Measurements from ENCODE around the gene RNF148. TPM values are rescaled to one million over a fixed set of nuclear protein-coding genes. Genes with fewer than 3 reads are reported as not detected.

The RNF148 gene
- total RNA-seq, 1 experiment from 2014 or later = not detected

GRCh38 chr7:122709930-122710646 is 7.4 kb upstream of the RNF148 start:
- CTCF ChIA-PET = no interaction called here
- POLR2A ChIA-PET = no interaction called here
- Mint-ChIP-seq H3K27ac (ENCODE audit: unreplicated experiment) (no peak overlapping the region), H3K27me3 (ENCODE audit: insufficient read depth, unreplicated experiment) (no peaks in the 10 kb centered on the region), H3K36me3 (ENCODE audit: insufficient read depth, unreplicated experiment) (no peaks in the 10 kb centered on the region), H3K9me3 (ENCODE audit: unreplicated experiment) (no peaks in the 10 kb centered on the region), H3K4me1 (ENCODE audit: low read depth, unreplicated experiment) (no peaks in the 10 kb centered on the region), H3K4me3 (ENCODE audit: unreplicated experiment) (no peak overlapping the region)
- DNase-seq = no peak
- H3K4me3 ChIP-seq (ENCODE audit: low read depth, low read length) = no peak overlapping the region
- H3K9me3 ChIP-seq = no peaks in the 10 kb centered on the region
- TF ChIP-seq CTCF (IDR thresholded peaks at IDR 0.05; ENCODE audit: insufficient read depth in 1 of 2, low read depth in 1 of 2, low read length in 1 of 2, severe bottlenecking in 1 of 2, unreplicated experiment in 1 of 2) = no peak
- H3K4me1 ChIP-seq = no peaks in the 10 kb centered on the region
- no TSS peak for BruUV-seq (replicated peaks)
- no peaks in the 10 kb centered on the region for H3K27me3 ChIP-seq (replicated peaks; ENCODE audit: control insufficient read depth, insufficient read depth, low read length)
- intact Hi-C loops (cut with micrococcal nuclease; ENCODE audit: unreplicated experiment) = no loop called here
- H3K36me3 ChIP-seq (ENCODE audit: control insufficient read depth, insufficient read depth, low read length) = no peaks in the 10 kb centered on the region

- intact Hi-C loops (cut with micrococcal nuclease; ENCODE audit: unreplicated experiment) = loop anchor here (2.0 kb wide), 1 partner anchor 60 kb away; no protein-coding TSS in a partner anchor
- Histone ChIP-seq H3K9me3 (no peaks in the 10 kb centered on the region), H3K27me3 (replicated peaks; ENCODE audit: control insufficient read depth, insufficient read depth, low read length) (no peaks in the 10 kb centered on the region), H3K4me3 (ENCODE audit: low read depth, low read length) (no peak overlapping the region), H3K4me1 (no peaks in the 10 kb centered on the region), H3K36me3 (ENCODE audit: control insufficient read depth, insufficient read depth, low read length) (no peaks in the 10 kb centered on the region)
- Mint-ChIP-seq H3K36me3 (ENCODE audit: insufficient read depth, unreplicated experiment) (no peaks in the 10 kb centered on the region), H3K4me1 (ENCODE audit: low read depth, unreplicated experiment) (no peaks in the 10 kb centered on the region), H3K27ac (ENCODE audit: unreplicated experiment) (no peak overlapping the region), H3K4me3 (ENCODE audit: unreplicated experiment) (no peak overlapping the region), H3K27me3 (ENCODE audit: insufficient read depth, unreplicated experiment) (no peaks in the 10 kb centered on the region), H3K9me3 (ENCODE audit: unreplicated experiment) (no peaks in the 10 kb centered on the region)
- ChIA-PET POLR2A (no interaction called here), CTCF (no interaction called here)
- BruUV-seq (replicated peaks) = no TSS peak
- no peak for TF ChIP-seq CTCF (IDR thresholded peaks at IDR 0.05; ENCODE audit: insufficient read depth in 1 of 2, low read depth in 1 of 2, low read length in 1 of 2, severe bottlenecking in 1 of 2, unreplicated experiment in 1 of 2)
- no peak for DNase-seq
Measured at GRCh38 chr7:122706836-122707235, 4.1 kb upstream of the RNF148 start.

GRCh38 chr7:122699017-122699416 is 3.7 kb downstream of the RNF148 start, which contains the start of gene RNF133:
RNF133 (minus strand) TSS chr7:122699117; CDS start chr7:122698918, 199 bp downstream.
- Mint-ChIP-seq H3K9me3 (ENCODE audit: unreplicated experiment) (peaks cover under 1% of the 10 kb centered on the region), H3K27me3 (ENCODE audit: insufficient read depth, unreplicated experiment) (peaks cover 3% of the 10 kb centered on the region), H3K27ac (ENCODE audit: unreplicated experiment) (no peak within 1 kb of the TSS), H3K36me3 (ENCODE audit: insufficient read depth, unreplicated experiment) (no peaks in the 10 kb centered on the region), H3K4me3 (ENCODE audit: unreplicated experiment) (no peak within 1 kb of the TSS), H3K4me1 (ENCODE audit: low read depth, unreplicated experiment) (no peaks in the 10 kb centered on the region)
- H3K4me3 ChIP-seq (ENCODE audit: low read depth, low read length) = no peak within 1 kb of the TSS
- no peaks in the 10 kb centered on the region for H3K27me3 ChIP-seq (replicated peaks; ENCODE audit: control insufficient read depth, insufficient read depth, low read length)
- no peak for DNase-seq
- CTCF ChIA-PET = no interaction called here
- no TSS peak for BruUV-seq (replicated peaks)
- H3K9me3 ChIP-seq = no peaks in the 10 kb centered on the region
- no peaks in the 10 kb centered on the region for H3K4me1 ChIP-seq
- intact Hi-C loops (cut with micrococcal nuclease; ENCODE audit: unreplicated experiment) = no loop called here
- POLR2A ChIA-PET = interaction anchor here (0.6 kb wide), 1 partner anchor 35 kb away, joined by 19 read pairs; no protein-coding TSS in a partner anchor
- TF ChIP-seq CTCF (IDR thresholded peaks at IDR 0.05; ENCODE audit: insufficient read depth in 1 of 2, low read depth in 1 of 2, low read length in 1 of 2, severe bottlenecking in 1 of 2, unreplicated experiment in 1 of 2) = no peak
- no peaks in the 10 kb centered on the region for H3K36me3 ChIP-seq (ENCODE audit: control insufficient read depth, insufficient read depth, low read length)

Measured in Caco-2 (cell line).